HG03045 (cell line): Measurements from ENCODE around the gene WDR36.
"Not testable (repeated sequence)": the region's sequence is repeated elsewhere in the genome, so short reads cannot be mapped to it uniquely, and the experiment has no call there.

ENCODE experiments used
- ATAC-seq: cut with Tn5 transposase; IDR thresholded peaks from one replicate; pipeline ENCODE4 v1.9.1; 2021; ENCODE audit warnings: mild to moderate bottlenecking, moderate library complexity; ENCODE audit not compliant: unreplicated experiment

WDR36 gene

DNA sequence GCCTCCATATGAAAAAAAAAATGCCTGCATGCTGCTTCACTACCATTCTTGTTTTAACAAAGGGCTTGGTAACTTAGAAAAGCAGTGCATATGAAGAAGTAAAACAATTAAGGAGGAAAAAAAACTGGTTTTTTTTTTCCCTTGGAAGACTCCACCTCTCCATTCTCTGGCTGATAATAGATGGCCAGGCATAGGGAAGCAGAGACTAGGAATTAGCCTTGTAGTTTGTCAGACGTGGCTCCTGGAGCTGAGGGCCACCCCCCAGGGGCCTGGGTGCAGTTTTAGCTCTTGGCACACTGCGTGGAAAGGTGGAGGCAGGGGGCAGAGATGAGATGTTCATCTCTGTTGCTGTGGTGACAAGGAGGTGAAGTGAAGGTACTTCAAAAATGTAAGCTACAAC lies 42.7 kb downstream of the WDR36 start:
- no peak for ATAC-seq

DNA sequence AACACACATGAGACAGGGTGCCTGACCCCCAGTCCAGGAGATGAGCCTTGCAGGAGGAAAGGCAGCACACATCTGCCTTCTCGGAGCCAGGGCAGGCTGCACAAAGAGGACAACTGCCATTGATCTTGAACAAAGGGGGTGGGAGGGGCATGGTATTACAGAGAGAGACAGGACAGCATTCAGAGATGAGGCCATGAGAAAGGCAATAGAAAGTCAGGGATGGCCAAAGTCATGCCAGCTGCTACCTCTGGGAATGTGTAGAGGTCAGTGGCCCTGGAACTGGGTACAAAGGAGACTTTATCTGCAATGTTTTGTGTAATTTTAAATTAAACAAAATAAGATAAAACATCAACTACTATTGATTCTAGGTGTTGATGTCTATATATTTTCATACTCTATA lies 43.2 kb downstream of the WDR36 start:
- ATAC-seq: no peak

DNA sequence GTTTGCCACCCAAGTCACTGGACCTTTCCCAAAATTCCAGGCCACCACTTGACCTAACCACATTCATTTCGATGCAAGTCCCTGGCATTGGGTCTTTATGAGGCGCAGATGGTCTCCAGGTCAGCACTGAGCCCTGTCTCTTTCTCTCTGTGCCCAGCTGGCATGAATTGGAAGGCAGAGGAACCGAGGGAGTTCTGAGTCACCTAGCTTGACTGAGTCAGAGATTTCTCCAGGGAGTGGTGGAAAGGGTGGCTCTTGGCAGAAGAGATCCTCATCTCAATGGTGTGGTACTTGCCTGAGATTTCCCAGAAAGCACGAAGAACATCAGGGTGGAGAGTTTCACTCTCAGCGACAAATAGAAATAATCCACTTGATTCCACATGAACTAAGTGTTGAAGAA lies 43.8 kb downstream of the WDR36 start:
- no peak for ATAC-seq

DNA sequence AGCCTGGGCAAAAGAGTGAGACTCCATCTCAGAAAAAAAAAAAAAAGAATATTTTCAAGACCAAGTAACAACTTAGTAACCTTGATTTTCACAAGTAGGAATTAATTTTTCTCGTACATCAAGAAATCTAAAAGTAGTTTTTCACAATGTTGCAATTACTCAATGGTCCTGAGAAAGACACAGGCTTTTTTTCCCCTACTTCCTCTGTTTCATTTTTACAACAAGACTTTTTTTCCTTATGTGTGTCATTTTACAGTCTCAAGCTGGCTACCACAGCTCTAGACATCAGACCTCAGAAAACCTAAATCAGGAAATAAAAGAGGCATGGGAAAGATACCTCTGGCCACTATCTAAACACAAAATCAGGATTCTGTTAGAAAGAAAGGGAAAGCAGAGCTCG lies 45.9 kb downstream of the WDR36 start:
- no peak for ATAC-seq

DNA sequence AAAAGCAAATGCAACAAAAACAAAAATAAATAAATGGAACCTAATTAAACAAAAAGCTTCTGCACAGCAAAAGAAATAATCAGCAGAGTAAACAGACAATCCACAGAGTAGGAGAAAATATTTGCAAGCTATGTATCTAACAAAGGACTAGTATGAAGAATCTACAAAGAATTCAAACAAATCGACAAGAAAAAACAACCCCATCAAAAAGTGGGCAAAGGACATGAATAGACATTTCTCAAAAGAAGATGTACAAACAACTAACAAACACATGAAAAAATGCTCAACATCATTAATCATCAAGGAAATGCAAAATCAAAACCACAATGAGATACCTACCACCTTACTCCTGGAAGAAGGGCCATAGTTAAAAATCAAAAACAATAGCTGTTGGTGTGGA lies 49.3 kb downstream of the WDR36 start:
- not testable (repeated sequence) for ATAC-seq

DNA sequence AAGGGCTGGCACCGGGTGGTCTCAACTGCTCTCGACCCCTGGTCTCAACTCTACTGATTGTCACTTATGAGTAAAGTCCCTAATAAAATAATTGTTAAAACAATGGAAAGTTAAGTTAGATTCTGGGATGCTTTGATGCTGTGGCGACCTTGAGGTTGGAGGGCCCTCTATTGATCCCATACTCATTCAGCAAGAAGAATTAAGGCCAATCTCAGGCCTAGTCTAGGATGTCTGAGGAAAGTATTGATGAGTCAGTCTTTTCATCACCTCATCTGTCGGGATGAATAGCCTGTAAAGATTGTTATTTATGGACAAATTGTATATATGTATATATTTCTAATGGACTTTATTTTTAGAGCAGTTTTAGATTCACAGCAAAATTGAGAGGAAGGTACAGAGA lies 50.8 kb downstream of the WDR36 start:
- ATAC-seq: no peak

DNA sequence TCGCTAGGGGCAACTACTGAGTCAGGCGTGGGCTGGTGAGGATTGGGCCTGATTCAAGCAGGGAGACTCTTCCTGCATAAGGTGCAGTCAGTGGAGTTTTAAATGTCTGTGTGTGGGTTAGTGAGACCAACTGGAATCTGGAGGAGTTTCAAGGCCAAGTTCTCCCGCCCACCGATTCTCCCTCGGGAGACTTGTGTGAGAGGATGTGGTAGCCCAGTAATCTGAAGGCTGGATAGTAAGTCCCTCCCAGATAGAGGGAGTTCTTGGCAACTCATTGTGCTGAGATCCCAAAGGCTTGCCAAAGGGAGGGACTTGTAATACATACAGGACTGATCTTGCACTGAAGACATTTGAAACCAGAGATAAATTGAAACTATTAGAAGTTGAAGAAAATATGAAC lies 51.8 kb downstream of the WDR36 start:
- no peak for ATAC-seq

DNA sequence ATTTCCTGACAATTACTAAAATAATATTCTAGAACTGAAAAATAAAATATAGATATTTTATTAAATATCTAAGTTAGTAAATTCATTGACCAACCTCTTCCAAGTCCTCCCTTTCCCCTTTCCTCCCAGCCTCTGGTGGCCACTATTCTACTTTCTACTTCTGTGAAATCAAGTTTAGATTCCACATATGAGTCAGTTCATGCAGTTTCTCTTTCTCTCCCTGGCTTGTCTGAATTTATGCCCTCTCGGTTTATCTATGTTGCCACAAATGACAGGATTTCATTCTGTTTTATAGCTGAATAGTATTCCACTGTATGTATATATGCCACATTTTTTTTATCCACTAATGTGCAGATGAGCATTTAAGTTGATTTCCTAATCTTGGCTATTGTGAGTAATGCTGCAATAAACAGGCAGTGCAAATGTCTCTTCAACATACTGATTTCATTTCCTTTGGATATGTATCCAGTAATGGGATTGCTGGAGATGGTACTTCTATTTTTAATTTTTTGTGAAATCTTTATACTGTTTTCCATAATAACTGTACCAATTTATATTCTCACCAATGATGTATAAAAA lies 52.3 kb downstream of the WDR36 start:
- ATAC-seq: peak; percentile 88

DNA sequence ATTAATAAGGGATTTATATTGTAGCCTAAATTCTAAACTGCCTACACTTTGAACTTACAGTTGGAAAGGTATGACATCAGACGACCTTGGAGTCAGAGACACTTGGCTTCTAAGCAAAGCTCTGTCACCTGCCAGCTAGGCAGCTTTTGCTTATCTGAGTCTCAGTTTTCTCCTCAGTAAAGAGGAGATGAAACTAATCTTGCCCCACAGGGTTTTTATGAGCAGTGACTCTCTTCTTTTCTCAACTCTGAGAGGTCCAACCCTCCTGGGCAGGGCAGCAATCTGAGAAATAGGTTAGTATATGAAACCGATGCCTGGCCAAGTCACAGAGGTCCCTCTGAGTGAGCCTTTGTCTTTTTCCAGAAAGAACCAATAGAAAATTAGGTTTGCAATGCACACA lies 53.9 kb downstream of the WDR36 start:
- no peak for ATAC-seq

DNA sequence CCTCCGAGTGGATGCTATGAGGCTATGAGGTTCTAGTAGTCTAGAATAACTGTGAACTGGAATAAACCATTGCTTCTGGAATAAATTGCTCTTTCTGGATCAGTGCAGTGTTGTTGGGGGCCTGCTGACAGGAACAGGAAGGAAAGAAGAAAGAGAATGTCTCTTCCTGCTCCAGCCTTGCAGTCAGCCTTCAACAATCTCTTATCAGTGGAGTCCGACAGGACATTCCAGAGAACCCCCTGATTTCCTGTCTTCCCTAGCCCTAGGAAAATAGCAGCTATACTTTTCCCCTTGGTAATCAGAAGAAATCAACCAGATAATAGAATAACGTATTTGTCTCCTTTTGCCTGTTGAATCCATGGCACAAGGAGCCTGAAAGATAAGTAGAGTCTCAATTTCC lies 55.4 kb downstream of the WDR36 start:
- ATAC-seq: no peak

DNA sequence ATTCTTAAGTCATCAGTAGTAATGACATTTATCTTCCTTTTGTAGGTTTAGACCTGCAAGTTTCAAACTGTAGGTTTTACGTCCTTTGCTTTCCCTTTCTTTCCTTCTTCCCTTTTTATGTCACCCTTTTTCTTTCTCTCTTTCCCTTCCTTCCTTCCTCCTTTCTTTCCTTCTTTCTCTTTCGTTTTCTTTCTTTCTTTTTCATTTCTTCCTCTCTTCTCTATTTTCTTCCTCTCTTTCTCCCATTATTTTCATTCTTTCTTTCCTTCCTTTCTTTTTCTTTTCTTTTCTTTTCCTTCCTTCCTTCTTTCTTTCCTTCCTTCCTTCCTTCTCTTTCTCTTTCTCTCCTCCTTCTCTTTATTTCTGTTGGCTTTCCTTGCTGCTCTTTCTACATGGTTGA lies 59.9 kb downstream of the WDR36 start:
- ATAC-seq: no peak

DNA sequence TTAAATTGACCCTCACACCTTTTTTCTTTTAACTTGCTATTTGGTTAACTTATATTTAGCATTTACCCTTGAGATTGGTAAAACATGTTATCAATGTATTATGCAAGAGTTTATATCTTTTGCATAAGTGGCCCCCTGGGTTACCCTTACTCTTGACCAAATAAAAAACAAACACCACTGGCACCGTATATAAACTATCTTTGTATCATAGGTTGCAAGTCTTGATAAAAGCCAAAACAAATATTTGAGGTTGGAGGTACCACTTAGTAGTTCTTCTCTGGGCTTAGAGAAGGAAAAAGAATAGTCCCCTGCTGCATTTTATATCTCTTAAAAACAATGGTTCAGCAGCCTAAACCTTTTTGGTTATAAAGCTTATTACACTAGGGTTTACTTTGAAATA lies 61.3 kb downstream of the WDR36 start:
- ATAC-seq: no peak

DNA sequence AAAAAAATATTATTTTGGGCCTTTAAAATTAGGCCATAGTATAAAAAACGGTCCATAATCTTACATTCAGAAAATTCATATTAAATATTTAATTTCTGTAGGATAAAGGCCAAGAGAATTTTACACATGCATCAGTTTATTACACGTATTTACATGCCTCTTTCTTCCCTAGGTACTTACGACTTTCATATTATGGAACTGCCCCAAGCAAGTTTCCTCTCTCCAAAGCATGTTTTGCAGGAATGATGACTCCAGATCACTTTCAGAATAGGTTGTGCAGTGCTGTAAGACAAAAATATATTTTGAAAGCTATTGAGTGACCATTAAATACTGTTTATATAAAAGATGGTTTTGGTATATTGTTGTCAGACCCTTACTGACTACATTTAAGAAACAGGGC lies 61.8 kb downstream of the WDR36 start:
- no peak for ATAC-seq

DNA sequence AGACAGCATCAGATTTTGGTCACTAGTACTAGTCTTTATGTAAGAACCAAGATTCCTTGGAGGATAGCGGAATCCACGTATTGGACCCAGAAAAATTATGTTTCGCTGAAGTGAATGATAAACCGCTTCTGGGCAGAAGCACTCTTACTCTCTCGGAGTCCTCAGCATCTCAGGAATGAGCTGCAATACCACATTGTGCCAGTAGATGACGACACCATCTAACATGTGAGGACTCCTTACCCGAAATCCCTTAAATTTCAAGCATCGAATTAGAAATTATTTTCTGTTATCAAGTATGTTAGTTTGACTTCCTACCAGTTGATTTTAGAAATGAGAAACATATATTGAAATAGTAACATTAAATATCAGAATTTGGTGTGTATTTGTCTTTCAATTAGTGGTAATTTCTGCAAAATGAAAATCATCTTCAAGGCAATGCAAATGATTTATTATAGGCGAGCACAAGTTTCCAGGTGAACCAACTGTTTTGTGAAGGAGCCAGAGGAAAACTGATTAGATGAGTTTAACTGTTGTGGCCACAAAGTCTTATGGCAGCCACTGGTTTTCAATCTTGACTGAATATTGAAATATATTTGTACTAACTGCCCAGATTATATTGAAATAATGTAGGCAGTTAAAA lies 66.1 kb downstream of the WDR36 start:
- peak; percentile 49 for ATAC-seq

DNA sequence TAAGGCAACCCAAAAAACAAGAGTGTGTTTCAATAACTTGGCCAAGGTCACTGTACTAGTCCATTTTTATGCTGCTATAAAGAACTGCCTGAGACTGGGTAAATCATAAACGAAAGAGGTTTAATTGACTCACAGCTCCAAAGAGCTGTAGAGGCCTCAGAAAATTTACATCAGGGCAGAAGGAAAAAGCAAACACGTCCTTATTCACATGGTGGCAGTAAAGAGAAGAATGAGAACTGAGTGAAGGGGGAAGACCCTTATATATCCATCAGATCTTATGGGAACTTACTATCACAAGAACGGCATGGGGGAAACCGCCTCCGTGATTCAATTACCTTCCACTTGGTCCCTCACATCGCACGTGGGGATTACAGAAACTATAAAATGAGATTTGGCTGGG lies 67.7 kb downstream of the WDR36 start:
- no peak for ATAC-seq

DNA sequence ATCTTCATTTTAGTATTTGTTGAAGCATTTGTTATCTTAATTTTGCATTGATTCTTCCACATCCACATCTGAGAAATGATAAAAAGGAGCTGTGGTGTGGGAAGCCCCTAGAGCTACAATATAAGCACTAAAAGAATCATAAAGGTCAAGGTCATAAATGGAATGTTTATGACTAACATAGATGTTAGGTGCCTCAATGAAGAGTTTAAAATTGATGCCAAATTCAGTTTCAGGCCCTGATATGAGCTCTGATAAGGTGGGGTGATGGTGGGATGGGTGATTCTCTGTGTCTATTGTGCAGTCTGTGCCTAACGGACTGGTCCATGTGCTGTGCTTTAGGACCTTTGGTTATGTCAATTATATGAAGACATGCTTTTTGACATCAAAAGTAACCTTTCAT lies 70.9 kb downstream of the WDR36 start:
- no peak for ATAC-seq

DNA sequence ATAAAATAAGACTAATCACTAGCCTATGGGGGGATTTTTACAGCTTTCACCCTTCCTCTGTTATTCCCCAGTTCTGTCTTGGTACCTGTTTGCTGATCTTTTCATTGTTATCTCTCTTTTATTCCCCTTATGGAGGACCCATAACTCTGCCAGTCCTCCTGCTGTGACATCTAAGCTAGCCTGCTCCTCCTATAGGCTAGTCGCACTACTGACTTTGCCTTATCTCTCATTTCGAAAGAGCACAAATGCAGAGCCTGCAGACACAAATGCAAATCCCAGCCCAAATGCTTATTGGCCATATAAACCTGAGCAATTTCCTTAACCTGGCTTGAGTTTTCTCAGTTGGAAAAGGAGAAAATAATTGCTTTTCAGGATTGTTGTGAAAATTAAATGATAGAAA lies 72.9 kb downstream of the WDR36 start:
- no peak for ATAC-seq

DNA sequence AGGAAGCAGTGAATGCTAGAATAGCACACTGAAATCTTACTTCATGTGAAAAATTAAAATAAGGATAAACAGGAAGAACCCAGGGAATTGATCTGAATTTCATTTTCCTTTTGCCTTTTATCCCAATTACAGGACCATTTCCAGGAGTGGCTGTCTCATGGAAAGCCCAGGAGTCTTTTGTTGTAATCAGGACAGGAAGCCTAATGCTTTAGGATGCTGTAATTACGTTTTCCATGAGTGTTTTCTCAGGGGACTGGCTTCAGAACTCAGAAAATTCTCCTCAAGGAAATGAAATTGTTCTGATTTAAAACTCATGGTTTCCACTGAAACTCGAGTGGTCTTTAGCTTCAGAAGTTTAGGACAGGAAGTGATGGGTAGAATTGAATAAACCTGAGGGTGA lies 75.4 kb downstream of the WDR36 start:
- no peak for ATAC-seq

DNA sequence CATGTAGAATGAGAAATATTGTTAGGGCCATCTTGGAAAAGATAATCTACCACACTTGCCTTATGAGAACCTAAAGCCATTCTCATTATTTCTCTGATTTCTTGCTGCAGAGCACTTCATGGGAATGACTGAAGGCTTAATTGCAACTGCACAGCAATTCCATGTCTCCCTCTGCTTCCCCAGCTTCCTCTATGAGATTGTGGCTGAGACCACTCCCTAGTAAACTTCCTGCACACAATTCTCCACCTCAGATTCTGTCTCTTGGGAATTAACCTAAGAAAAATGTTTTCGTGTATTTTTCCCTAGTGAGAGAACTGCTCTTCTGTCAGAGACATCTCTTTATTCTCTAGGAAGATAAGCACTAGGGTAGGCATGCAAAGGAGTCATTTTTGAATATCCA lies 76.5 kb downstream of the WDR36 start:
- ATAC-seq: no peak

DNA sequence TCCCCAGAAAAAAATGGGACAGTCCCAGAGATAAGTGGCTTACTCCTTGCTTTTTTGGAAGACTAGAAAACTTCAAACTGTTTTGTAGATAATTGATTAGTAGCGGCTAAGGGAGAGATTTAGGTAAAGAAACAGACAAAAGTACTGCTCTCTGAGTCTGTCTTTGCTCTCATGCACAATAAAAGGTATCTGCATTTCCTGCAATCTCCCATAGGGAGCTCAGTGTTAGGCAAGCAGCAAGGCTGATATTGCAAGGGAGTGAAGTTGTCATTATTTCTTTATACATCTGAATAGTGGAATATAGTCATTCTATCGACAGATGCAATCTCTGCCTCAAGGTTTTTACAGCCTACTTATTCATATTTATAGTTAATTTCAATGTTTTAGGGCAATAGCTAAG lies 77.1 kb downstream of the WDR36 start:
- ATAC-seq: no peak

DNA sequence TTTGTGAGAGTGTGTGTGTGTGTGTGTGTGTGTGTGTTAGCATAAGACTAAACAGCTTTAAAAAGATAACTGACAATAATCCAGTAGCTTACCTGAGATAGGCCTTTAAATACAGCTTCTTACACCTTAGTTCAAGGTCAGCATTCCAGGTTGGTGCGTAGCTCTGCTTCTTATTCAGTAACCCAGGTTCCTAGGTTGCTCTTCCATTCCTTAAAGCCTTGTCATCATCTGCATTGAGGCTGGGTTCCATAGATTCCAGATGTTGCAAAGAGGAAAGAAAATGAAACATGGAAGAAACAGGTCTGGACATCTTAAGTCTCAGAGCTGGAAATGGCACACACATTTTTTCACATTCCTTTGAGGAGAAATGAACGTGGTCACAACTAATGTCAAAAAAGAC lies 78.1 kb downstream of the WDR36 start:
- ATAC-seq: no peak

DNA sequence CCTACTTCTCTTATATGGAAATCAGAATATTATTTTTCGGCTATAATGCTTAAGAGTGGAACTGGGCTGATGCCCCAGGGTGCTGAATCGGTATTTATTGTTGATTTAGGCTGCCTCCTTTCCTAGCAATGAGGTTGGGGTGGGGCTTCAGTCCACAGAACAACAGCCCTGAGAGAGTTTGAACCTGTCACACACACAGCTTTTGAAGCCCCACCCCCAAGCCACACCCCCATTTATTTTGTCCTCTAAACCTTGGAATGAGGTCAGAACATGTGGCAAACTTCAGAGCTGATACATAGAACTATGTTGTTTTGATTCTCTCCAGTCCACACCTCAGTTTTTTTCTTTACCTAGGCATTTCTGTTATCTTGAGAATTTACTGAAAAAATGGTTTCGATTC lies 80.4 kb downstream of the WDR36 start:
- no peak for ATAC-seq

DNA sequence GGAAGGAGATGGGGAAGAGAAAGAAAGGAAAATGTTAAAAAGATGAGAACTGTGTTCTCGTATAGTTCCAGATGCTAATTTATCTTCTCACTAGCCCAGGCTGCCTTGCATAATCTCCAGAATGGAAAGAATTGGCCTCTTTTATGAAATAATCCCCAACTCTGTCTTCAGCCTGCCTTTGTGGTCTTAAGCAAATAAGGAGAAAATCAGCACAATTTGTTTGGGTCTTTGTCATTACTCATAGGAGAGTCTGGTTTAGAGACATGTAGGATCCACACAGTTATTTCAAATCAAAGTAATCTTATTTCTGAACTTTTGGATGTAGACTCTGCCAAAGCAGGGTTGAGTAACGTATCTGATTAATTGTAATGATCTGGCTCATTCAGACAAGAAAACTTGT lies 81.3 kb downstream of the WDR36 start:
- ATAC-seq: no peak
